T-cell (primary cell): ENCODE data around the gene FCF1. TPM values are rescaled to one million over a fixed set of nuclear protein-coding genes. Genes with fewer than 3 reads are reported as not detected.

Source experiments
- ATAC-seq, 4 experiments: fragments of 200-7000 bp in 3 of 4; fragments of 150-1000 bp in 1 of 4; cut with Tn5 transposase; replicated peaks in 1 of 4; 1 replicate in 3 of 4; 2 replicates in 1 of 4; pipeline ENCODE4 v1.10.0; 2021; ENCODE audit warnings: moderate library complexity in 3 of 4, mild to moderate bottlenecking in 2 of 4, moderate number of reproducible peaks in 1 of 4
- CTCF ChIA-PET, 2 donors: fragments of 300-600 bp; sonication (Branson Sonifier 250); formaldehyde crosslinking; loops; one replicate each; lab custom pipeline; 2022; ENCODE audit warnings: antibody characterized with exemption in 2 of 2; lab: Charles Lee
- POLR2A ChIA-PET, 2 donors: fragments of 300-600 bp; sonication (Branson Sonifier 250); formaldehyde crosslinking; loops; one replicate each; lab custom pipeline; 2022; ENCODE audit warnings: antibody characterized with exemption in 2 of 2; lab: Charles Lee
- DNase-seq, 35 experiments: peaks; one replicate each; pipeline versions ENCODE4 v3.0.0 to v3.0.0-alpha.2; 2013 to 2023
- H3K27ac ChIP-seq: one replicate; pipeline ENCODE4 v1.5.1; 2013; ENCODE audit warnings: low read length
- H3K27me3 ChIP-seq, 2 experiments: replicated peaks in 1 of 2; 1 replicate in 1 of 2; 2 replicates in 1 of 2; pipeline versions ENCODE4 v1.6.1 to v1.7.0; 2013; ENCODE audit warnings: low read length in 1 of 2, mixed read lengths in 1 of 2; ENCODE audit not compliant: control insufficient read depth in 2 of 2, insufficient read depth in 2 of 2; ENCODE audit errors: extremely low read depth in 1 of 2
- H3K36me3 ChIP-seq, 2 donors: 1 replicate in 1 of 2; 2 replicates in 1 of 2; pipeline versions ENCODE4 v1.6.1 to v1.7.0; 2013; ENCODE audit warnings: low read length in 1 of 2; ENCODE audit not compliant: control insufficient read depth in 2 of 2, insufficient read depth in 1 of 2; ENCODE audit errors: extremely low read depth in 1 of 2
- H3K4me1 ChIP-seq, 2 experiments: 1 replicate in 1 of 2; 2 replicates in 1 of 2; pipeline versions ENCODE4 v1.6.1 to v1.7.0; 2013; ENCODE audit warnings: low read length in 2 of 2, mixed read lengths in 1 of 2; ENCODE audit not compliant: insufficient read depth in 2 of 2, control insufficient read depth in 1 of 2; ENCODE audit errors: extremely low read depth in 1 of 2
- H3K4me3 ChIP-seq, 2 donors: 1 replicate in 1 of 2; 2 replicates in 1 of 2; pipeline versions ENCODE4 v1.5.1 to v1.7.0; 2013; ENCODE audit warnings: mild to moderate bottlenecking in 2 of 2, low read length in 1 of 2, moderate library complexity in 1 of 2; ENCODE audit not compliant: control insufficient read depth in 1 of 2; ENCODE audit errors: extremely low read depth in 1 of 2
- H3K9me3 ChIP-seq: 2 replicates; pipeline ENCODE4 v1.7.0; 2013
- H3K27ac Mint-ChIP-seq, 2 donors: one replicate each; pipeline ENCODE4 v1.8.0; 2020 to 2021; ENCODE audit warnings: mild to moderate bottlenecking in 2 of 2, mixed read lengths in 2 of 2
- H3K27me3 Mint-ChIP-seq, 2 donors: one replicate each; pipeline ENCODE4 v1.8.0; 2021 to 2022; ENCODE audit warnings: mixed read lengths in 2 of 2
- H3K36me3 Mint-ChIP-seq: one replicate; pipeline ENCODE4 v1.8.0; 2021; ENCODE audit warnings: mixed read lengths
- H3K4me1 Mint-ChIP-seq, 3 donors: one replicate each; pipeline ENCODE4 v1.8.0; 2020 to 2022; ENCODE audit warnings: mixed read lengths in 3 of 3, mild to moderate bottlenecking in 1 of 3
- H3K4me3 Mint-ChIP-seq, 3 donors: one replicate each; pipeline ENCODE4 v1.8.0; 2020 to 2022; ENCODE audit warnings: mild to moderate bottlenecking in 3 of 3, mixed read lengths in 3 of 3, moderate library complexity in 3 of 3
- H3K9me3 Mint-ChIP-seq, 3 donors: one replicate each; pipeline ENCODE4 v1.8.0; 2020 to 2022; ENCODE audit warnings: mixed read lengths in 3 of 3
- WGBS: methylation state at CpG from one replicate; pipeline ENCODE4 v1.1.5; 2013; ENCODE audit warnings: missing lambda C conversion rate; ENCODE audit not compliant: insufficient coverage; 5-methylcytosine and 5-hydroxymethylcytosine counted together
- total RNA-seq, 35 experiments: library from RNA in 6 of 35; stranded (reverse) in 6 of 35; fragments of 120-200 nt in 1 of 35; gene quantifications; one replicate each; pipeline versions ENCODE4 v1.2.1 to v1.2.4 and lab custom pipeline; 2013 to 2026

The FCF1 gene
- total RNA-seq, 5 donors from 2014 or later (not counting 1 experiment from before 2014, with no cell fraction given) = 38.8 to 48.8 (median 44.8) TPM

DNA sequence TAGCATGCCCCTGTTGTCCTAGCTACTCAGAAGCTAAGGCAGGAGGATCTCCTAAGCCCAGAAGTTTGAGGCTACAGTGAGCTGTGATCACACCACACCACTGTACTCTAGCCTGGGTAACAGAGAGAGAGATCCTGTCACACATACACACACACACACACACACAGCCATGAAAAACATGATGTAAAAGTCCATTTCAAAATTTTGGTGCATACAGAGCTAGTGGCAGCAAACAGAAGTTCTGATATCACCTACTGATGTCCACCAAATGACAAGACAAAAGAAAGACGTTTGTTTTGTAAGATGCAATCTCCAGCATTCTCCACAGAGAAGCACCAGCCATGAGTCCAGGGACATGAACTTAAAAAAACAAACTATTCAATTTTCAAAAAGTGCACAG lies 15.9 kb upstream of the FCF1 start:
- DNase-seq = no peak
- Histone ChIP-seq H3K27me3 (no peaks in the 10 kb centered on the region), H3K27ac (no peak overlapping the region), H3K4me1 (no peaks in the 10 kb centered on the region), H3K4me3 (no peak overlapping the region), H3K9me3 (no peaks in the 10 kb centered on the region), H3K36me3 (peaks cover 0 to 18% of the 10 kb centered on the region in 2 donors)
- H3K9me3 Mint-ChIP-seq = no peaks in the 10 kb centered on the region
- H3K27ac Mint-ChIP-seq = no peak overlapping the region
- WGBS = no CpG with 5 or more reads among the region's 1 CpG
- ChIA-PET POLR2A (interaction anchor here in 1 of 2 donors (0.6 kb wide), 1 partner anchor 180 kb away, joined by 6 read pairs; no protein-coding TSS in a partner anchor), CTCF (no interaction called here)
- H3K36me3 Mint-ChIP-seq = peaks cover 34% of the 10 kb centered on the region
- no peak overlapping the region for H3K4me3 Mint-ChIP-seq
- no peak for ATAC-seq
- H3K27me3 Mint-ChIP-seq = no peaks in the 10 kb centered on the region
- peaks cover 19 to 32% (median 31%) of the 10 kb centered on the region in 3 donors for H3K4me1 Mint-ChIP-seq

DNA sequence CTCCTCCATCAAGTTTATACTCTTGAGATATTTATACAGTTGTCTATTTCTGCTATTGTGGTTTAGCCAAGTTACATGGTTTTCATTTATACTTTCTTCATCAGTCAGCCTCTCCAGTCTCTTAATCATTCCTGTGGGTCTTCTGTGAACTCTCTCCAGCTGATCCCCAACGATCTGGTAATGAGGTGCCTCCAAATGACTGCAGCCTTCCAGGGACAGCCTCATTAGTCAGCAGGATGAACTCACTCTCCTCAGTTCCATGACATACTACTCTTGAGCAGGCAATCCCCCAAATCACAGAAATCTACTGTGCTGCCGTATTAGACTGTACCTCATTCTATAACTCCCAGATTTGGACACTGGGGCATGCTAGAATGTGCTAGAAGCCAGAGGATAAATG lies 15.4 kb upstream of the FCF1 start:
- Mint-ChIP-seq H3K4me3 (no peak overlapping the region), H3K9me3 (peaks cover 0 to under 1% (median 0%) of the 10 kb centered on the region in 3 donors), H3K36me3 (peaks cover 31% of the 10 kb centered on the region), H3K27me3 (no peaks in the 10 kb centered on the region), H3K27ac (no peak overlapping the region), H3K4me1 (peaks cover 19 to 33% (median 32%) of the 10 kb centered on the region in 3 donors)
- H3K4me3 ChIP-seq = no peak overlapping the region
- 71% methylated on average over 1 of the region's 2 CpGs for WGBS
- H3K9me3 ChIP-seq = no peaks in the 10 kb centered on the region
- H3K36me3 ChIP-seq = peaks cover 0 to 17% of the 10 kb centered on the region in 2 donors
- POLR2A ChIA-PET = no interaction called here
- H3K27me3 ChIP-seq = no peaks in the 10 kb centered on the region
- H3K27ac ChIP-seq = no peak overlapping the region
- H3K4me1 ChIP-seq = no peaks in the 10 kb centered on the region
- CTCF ChIA-PET = no interaction called here
- DNase-seq (no peak), ATAC-seq (no peak)

DNA sequence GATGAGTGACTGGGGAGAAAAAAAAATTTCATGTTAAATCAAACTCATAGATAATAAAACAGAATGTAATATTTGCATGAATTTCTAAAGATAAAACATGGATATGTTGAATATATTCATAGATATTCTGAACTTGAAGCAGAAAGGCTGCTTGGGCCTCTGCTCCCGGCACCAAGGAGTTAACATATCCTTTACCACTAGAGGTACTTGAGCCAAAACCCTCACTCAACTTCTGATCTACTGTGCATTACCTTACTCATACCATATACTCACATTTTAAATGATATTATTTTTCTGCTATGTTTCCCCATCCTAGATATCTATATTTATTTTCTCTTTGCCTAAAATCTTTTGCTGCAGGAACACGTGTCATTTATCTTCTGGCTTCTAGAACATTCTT lies 15.0 kb upstream of the FCF1 start:
- Mint-ChIP-seq H3K36me3 (peaks cover 36% of the 10 kb centered on the region), H3K9me3 (peaks cover 4 to 5% (median 4%) of the 10 kb centered on the region in 3 donors), H3K27me3 (no peaks in the 10 kb centered on the region), H3K4me3 (no peak overlapping the region), H3K4me1 (peaks cover 23 to 37% (median 36%) of the 10 kb centered on the region in 3 donors), H3K27ac (no peak overlapping the region)
- ChIA-PET CTCF (no interaction called here), POLR2A (no interaction called here)
- DNase-seq (no peak), ATAC-seq (no peak)
- H3K27ac ChIP-seq = no peak overlapping the region
- peaks cover 0 to 15% of the 10 kb centered on the region in 2 donors for H3K36me3 ChIP-seq
- H3K9me3 ChIP-seq = no peaks in the 10 kb centered on the region
- H3K4me3 ChIP-seq = no peak overlapping the region
- no CpG with 5 or more reads among the region's 2 CpGs for WGBS
- H3K27me3 ChIP-seq = no peaks in the 10 kb centered on the region
- no peaks in the 10 kb centered on the region for H3K4me1 ChIP-seq

DNA sequence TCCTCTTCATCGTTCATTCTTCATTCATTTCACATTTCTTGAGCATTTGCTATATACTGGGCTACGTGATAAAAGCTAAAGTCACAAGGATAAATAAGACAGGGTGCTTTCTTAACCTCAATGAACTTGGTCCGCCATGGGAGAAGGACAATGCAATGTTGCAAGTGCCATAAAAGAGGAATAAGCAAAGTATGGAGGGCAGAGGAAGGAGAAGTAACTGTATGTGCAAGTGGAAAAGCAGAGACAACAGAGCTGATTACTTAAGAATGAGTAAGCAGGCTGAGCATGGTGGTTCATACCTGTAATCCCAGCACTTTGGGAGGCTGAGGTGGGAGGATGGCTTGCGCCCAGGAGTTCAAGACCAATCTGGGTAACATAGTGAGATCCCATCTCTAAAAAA lies 14.5 kb upstream of the FCF1 start:
- Histone ChIP-seq H3K27ac (no peak overlapping the region), H3K27me3 (no peaks in the 10 kb centered on the region), H3K9me3 (no peaks in the 10 kb centered on the region), H3K36me3 (peaks cover 0 to 13% of the 10 kb centered on the region in 2 donors), H3K4me1 (no peaks in the 10 kb centered on the region), H3K4me3 (no peak overlapping the region)
- ChIA-PET POLR2A (no interaction called here), CTCF (interaction anchor here in 1 of 2 donors (0.6 kb wide), 1 partner anchor 1208 kb away, joined by 3 read pairs; no protein-coding TSS in a partner anchor)
- H3K4me1 Mint-ChIP-seq = peaks cover 25 to 38% (median 37%) of the 10 kb centered on the region in 3 donors
- H3K36me3 Mint-ChIP-seq = peaks cover 38% of the 10 kb centered on the region
- H3K9me3 Mint-ChIP-seq = peaks cover 5 to 6% (median 6%) of the 10 kb centered on the region in 3 donors
- WGBS = 100% methylated on average over 1 of the region's 4 CpGs
- no peaks in the 10 kb centered on the region for H3K27me3 Mint-ChIP-seq
- ATAC-seq = no peak
- no peak overlapping the region for H3K4me3 Mint-ChIP-seq
- H3K27ac Mint-ChIP-seq = no peak overlapping the region
- DNase-seq = no peak

DNA sequence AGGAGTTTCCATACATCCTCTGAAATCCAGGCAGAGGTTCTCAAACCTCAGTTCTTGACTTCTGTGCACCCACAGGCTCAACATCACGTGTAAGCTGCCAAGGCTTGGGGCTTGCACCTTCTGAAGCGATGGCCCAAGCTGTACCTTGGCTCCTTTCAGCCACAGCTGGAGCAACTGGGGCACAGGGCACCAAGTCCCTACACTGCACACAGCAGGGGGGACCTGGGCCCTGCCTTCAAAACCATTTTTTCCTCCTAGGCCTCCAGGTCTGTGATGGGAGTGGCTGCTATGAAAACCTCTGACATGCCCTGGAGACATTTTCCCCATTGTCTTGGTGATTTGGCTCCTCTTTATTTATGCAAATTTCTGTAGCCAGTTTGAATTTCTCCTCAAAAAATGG lies 10.7 kb upstream of the FCF1 start:
- H3K27me3 ChIP-seq = no peaks in the 10 kb centered on the region
- no peak overlapping the region for H3K27ac ChIP-seq
- H3K4me1 ChIP-seq = no peaks in the 10 kb centered on the region
- ATAC-seq (no peak), DNase-seq (no peak)
- no peak overlapping the region for H3K27ac Mint-ChIP-seq
- H3K4me3 ChIP-seq = no peak overlapping the region
- peaks cover 23 to 48% (median 45%) of the 10 kb centered on the region in 3 donors for H3K4me1 Mint-ChIP-seq
- POLR2A ChIA-PET = no interaction called here
- H3K9me3 Mint-ChIP-seq = peaks cover 5 to 6% (median 6%) of the 10 kb centered on the region in 3 donors
- peaks cover 45% of the 10 kb centered on the region for H3K36me3 Mint-ChIP-seq
- no peak overlapping the region for H3K4me3 Mint-ChIP-seq
- no peaks in the 10 kb centered on the region for H3K27me3 Mint-ChIP-seq
- no peaks in the 10 kb centered on the region for H3K9me3 ChIP-seq
- CTCF ChIA-PET = no interaction called here
- 96% methylated on average over 2 of the region's 2 CpGs for WGBS
- peaks cover 0 to 10% of the 10 kb centered on the region in 2 donors for H3K36me3 ChIP-seq

DNA sequence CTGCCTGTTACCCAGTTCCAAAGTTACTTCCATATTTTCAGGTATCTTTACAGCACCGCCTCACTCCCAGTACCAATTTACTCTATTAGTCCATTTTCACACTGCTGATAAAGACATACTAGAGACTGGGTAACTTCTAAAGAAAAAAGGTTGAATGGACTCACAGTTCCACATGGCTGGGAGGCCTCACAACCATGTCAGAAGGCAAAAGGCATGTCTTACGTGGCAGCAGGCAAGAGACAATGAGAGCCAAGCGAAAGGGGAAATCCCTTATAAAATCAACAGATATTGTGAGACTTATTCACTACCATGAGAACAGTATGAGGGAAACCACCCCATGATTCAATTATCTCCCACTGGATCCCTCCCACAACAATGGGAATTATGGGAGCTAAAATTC lies 9.9 kb upstream of the FCF1 start:
- H3K4me3 Mint-ChIP-seq = no peak overlapping the region
- DNase-seq = no peak
- no peak overlapping the region for H3K27ac Mint-ChIP-seq
- ChIA-PET POLR2A (no interaction called here), CTCF (no interaction called here)
- no peak for ATAC-seq
- H3K36me3 ChIP-seq = peaks cover 0 to 5% of the 10 kb centered on the region in 2 donors
- WGBS = no CpG with 5 or more reads among the region's 3 CpGs
- H3K27me3 ChIP-seq = no peaks in the 10 kb centered on the region
- peaks cover 19 to 47% (median 44%) of the 10 kb centered on the region in 3 donors for H3K4me1 Mint-ChIP-seq
- peaks cover 40% of the 10 kb centered on the region for H3K36me3 Mint-ChIP-seq
- H3K4me3 ChIP-seq = no peak overlapping the region
- no peaks in the 10 kb centered on the region for H3K9me3 ChIP-seq
- H3K4me1 ChIP-seq = no peaks in the 10 kb centered on the region
- H3K9me3 Mint-ChIP-seq = peaks cover 5 to 6% (median 6%) of the 10 kb centered on the region in 3 donors
- no peak overlapping the region for H3K27ac ChIP-seq
- no peaks in the 10 kb centered on the region for H3K27me3 Mint-ChIP-seq
